K562 (cell line): ENCODE measurements around the gene TP53BP2. TPM values are rescaled to one million over a fixed set of nuclear protein-coding genes. Genes with fewer than 3 reads are reported as not detected.

Source experiments
- ADNP ChIP-seq: fragments of 200-800 bp; sonication (Bioruptor generic); IDR thresholded peaks from 2 replicates; pipeline ENCODE4 v1.6.1; 2016; ENCODE audit warnings: missing genetic modification characterization, missing compliant biosample characterization
- ARID1B ChIP-seq: fragments of 450-650 bp; IDR thresholded peaks from 2 replicates; pipeline ENCODE4 v1.6.1; 2016; ENCODE audit warnings: antibody characterized with exemption, mild to moderate bottlenecking, inconsistent platforms
- CBX1 ChIP-seq: sonication (generic); IDR thresholded peaks from 2 replicates; pipeline ENCODE4 v1.6.1; 2016; ENCODE audit warnings: antibody characterized with exemption, low read depth, mild to moderate bottlenecking
- CCAR2 ChIP-seq: fragments of 200-400 bp; formaldehyde crosslinking; IDR thresholded peaks from 2 replicates; pipeline ENCODE4 v1.6.1; 2017; ENCODE audit warnings: mild to moderate bottlenecking, low read depth, low read length
- CEBPB ChIP-seq: fragments of 450-650 bp; IDR thresholded peaks from 2 replicates; pipeline ENCODE4 v1.6.1; 2016; ENCODE audit warnings: missing genetic modification characterization, missing compliant biosample characterization
- DACH1 ChIP-seq: fragments of 450-650 bp; IDR thresholded peaks from 2 replicates; pipeline ENCODE4 v1.6.1; 2018; ENCODE audit not compliant: partially characterized antibody
- DPF2 ChIP-seq: fragments of 450-650 bp; IDR thresholded peaks from 2 replicates; pipeline ENCODE4 v1.6.1; 2016
- EHMT2 ChIP-seq: fragments of 450-650 bp; IDR thresholded peaks from 2 replicates; pipeline ENCODE4 v1.6.1; 2018; ENCODE audit warnings: antibody characterized with exemption
- ELF2 ChIP-seq: fragments of 250-450 bp; sonication (Bioruptor Pico); IDR thresholded peaks from 2 replicates; pipeline ENCODE4 v1.5.0; 2021; ENCODE audit warnings: mild to moderate bottlenecking
- ELK1 ChIP-seq: sonication (generic); formaldehyde crosslinking; IDR thresholded peaks from 2 replicates; pipeline ENCODE4 v1.8.1; 2022; ENCODE audit warnings: missing genetic modification reagents
- FOSL1 ChIP-seq: fragments of 200-800 bp; sonication (Bioruptor generic); conservative IDR thresholded peaks from 2 replicates; pipeline ENCODE4 v1.6.1; 2016; ENCODE audit warnings: missing genetic modification characterization, missing compliant biosample characterization
- FOXM1 ChIP-seq, 2 experiments: fragments of 450-650 bp in 1 of 2; sonication (generic) in 1 of 2; formaldehyde crosslinking in 1 of 2; IDR thresholded peaks; 2 replicates each; pipeline versions ENCODE4 v1.6.1 to v1.9.0; 2017 to 2022; ENCODE audit warnings: low read depth in 2 of 2, mild to moderate bottlenecking in 2 of 2, missing genetic modification reagents in 1 of 2, moderate library complexity in 1 of 2
- HES1 ChIP-seq: fragments of 450-650 bp; IDR thresholded peaks from 2 replicates; pipeline ENCODE4 v1.6.1; 2016; ENCODE audit warnings: low read depth, mild to moderate bottlenecking, moderate library complexity
- JUN ChIP-seq, 2 experiments: sonication (generic) in 1 of 2; formaldehyde crosslinking in 1 of 2; IDR thresholded peaks; 2 replicates each; pipeline versions ENCODE4 v1.6.1 to v1.8.0; 2012 to 2022; ENCODE audit warnings: borderline replicate concordance in 2 of 2, mild to moderate bottlenecking in 2 of 2, improper control_type of control experiment in 1 of 2, low read depth in 1 of 2, low read length in 1 of 2, missing genetic modification reagents in 1 of 2
- NCOR1 ChIP-seq: fragments of 450-650 bp; IDR thresholded peaks from 2 replicates; pipeline ENCODE4 v1.6.1; 2016; ENCODE audit warnings: mild to moderate bottlenecking, moderate library complexity
- SMARCE1 ChIP-seq: fragments of 450-650 bp; IDR thresholded peaks from 2 replicates; pipeline ENCODE4 v1.7.1; 2016; ENCODE audit warnings: mild to moderate bottlenecking
- SPI1 ChIP-seq: IDR thresholded peaks from 2 replicates; pipeline ENCODE4 v1.6.1; 2011; ENCODE audit warnings: low read depth, low read length, control low read depth, borderline replicate concordance
- TEAD2 ChIP-seq: fragments of 450-650 bp; IDR thresholded peaks from 2 replicates; pipeline ENCODE4 v1.6.1; 2016; ENCODE audit warnings: missing genetic modification characterization, control low read depth, missing compliant biosample characterization
- ZNF217 ChIP-seq: sonication (generic); formaldehyde crosslinking; IDR thresholded peaks from 2 replicates; pipeline ENCODE4 v1.8.0; 2022; ENCODE audit warnings: mild to moderate bottlenecking, missing genetic modification reagents
- ZNF592 ChIP-seq: fragments of 450-650 bp; IDR thresholded peaks from 2 replicates; pipeline ENCODE4 v1.6.1; 2017; ENCODE audit warnings: antibody characterized with exemption, mild to moderate bottlenecking
- ZZZ3 ChIP-seq: fragments of 450-650 bp; IDR thresholded peaks from 2 replicates; pipeline ENCODE4 v1.6.1; 2016; ENCODE audit warnings: antibody characterized with exemption, mild to moderate bottlenecking, moderate library complexity
- polyA plus RNA-seq, 8 experiments: library from polyadenylated mRNA; depleted of rRNA in 4 of 8; stranded (reverse) in 5 of 8; unstranded in 3 of 8; fragments of >200 nt; fragmentation: Nextera tagmentation in 2 of 8; fragmentation: Illumina TruSeq in 1 of 8; extraction: Ambion mirVana in 2 of 8; extraction: Trizol in 1 of 8; gene quantifications; 2 replicates each; pipeline versions ENCODE4 v1.2.1 to v1.2.3, GENCODE V29; 2011 to 2014; ENCODE audit warnings: inconsistent platforms in 1 of 8, missing spikeins in 1 of 8
- total RNA-seq, 7 experiments: library from RNA; depleted of rRNA in 6 of 7; stranded (reverse); fragments of >200 nt in 6 of 7; fragmentation: Illumina TruSeq in 2 of 7; extraction: Trizol in 2 of 7; gene quantifications; 2 replicates each; pipeline versions ENCODE4 v1.2.1 to v1.2.3, GENCODE V29; 2011 to 2021; ENCODE audit warnings: low replicate concordance in 1 of 7

Gene TP53BP2
- total and polyA plus RNA-seq, 9 of the 15 experiments (the other 6 are each of a cell fraction or from before 2014, with no cell fraction given): 17.0 to 69.6 (median 40.1) TPM

GRCh38 chr1:223827193-223827663, 18.5 kb downstream of the TP53BP2 start (continued):
- TF ChIP-seq ELK1 (CRISPR knock-in tag) (no peak), HES1 (no peak), ZNF217 (CRISPR knock-in tag) (no peak), DPF2 (peak; percentile 61; the same call in 1 of the 2 replicates), ZZZ3 (no peak), ARID1B (peak; percentile 65), TEAD2 (tag) (no peak), DACH1 (no peak), CBX1 (no peak), ZNF592 (0 out of 2 replicates have a peak, but pooled peaks have one; percentile 62), CEBPB (tag) (no peak), FOSL1 (tag) (peak; percentile 76), CCAR2 (no peak), NCOR1 (no peak), SPI1 (peak; percentile 5; the same call in 1 of the 2 replicates), FOXM1 (IDR thresholded peaks at IDR 0.05; ENCODE audit: low read depth) (no peak), FOXM1 (CRISPR knock-in tag; IDR thresholded peaks at IDR 0.05; ENCODE audit: low read depth) (no peak), SMARCE1 (peak; percentile 69), EHMT2 (peak; percentile 76; the same call in 1 of the 2 replicates), ELF2 (CRISPR knock-in tag) (no peak), JUN (IDR thresholded peaks at IDR 0.05; ENCODE audit: borderline replicate concordance, low read depth, low read length) (peak; percentile 49; the same call in 1 of the 2 replicates), JUN (CRISPR knock-in tag; IDR thresholded peaks at IDR 0.05; ENCODE audit: borderline replicate concordance) (no peak), ADNP (no peak)
